ENCODE measurements around the gene PIGT.

DNA sequence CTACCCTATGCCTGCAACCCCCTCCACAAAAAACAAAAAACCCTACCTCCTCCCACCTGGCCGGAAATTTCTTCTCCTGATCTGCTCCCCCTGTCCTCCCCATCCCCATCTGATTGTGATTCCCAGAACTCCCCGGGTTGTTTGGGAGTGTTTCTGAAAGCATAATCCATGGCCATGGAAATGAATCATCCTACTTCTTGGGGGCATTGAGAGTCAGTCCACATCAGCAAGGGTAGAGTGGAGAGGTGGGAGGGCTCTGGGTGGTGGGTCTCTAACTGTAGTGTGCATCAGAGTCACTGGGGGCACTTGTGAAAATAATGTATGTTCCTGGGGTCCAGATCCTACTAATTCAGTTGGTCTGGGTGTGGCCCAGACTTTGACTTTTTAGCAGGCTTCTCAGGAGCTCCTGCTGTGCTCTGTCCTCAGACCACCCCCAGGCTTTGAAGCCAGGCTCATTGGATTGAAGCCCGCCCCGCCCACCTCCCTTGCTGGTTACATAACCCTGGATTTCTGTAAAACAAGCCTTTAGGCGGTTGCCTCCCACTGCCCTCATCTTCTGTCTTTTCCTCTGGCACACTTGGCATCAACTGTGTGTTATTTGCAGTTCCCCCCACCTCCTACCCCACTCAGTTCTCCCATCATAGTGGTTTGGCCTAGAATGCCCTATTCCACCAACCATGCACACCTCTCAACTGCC, 10.5 kb downstream of the PIGT start:
- no peak for TF ChIP-seq EZH2 (IDR thresholded peaks at IDR 0.05; ENCODE audit: low read depth)
- TF ChIP-seq, protein P1, sequence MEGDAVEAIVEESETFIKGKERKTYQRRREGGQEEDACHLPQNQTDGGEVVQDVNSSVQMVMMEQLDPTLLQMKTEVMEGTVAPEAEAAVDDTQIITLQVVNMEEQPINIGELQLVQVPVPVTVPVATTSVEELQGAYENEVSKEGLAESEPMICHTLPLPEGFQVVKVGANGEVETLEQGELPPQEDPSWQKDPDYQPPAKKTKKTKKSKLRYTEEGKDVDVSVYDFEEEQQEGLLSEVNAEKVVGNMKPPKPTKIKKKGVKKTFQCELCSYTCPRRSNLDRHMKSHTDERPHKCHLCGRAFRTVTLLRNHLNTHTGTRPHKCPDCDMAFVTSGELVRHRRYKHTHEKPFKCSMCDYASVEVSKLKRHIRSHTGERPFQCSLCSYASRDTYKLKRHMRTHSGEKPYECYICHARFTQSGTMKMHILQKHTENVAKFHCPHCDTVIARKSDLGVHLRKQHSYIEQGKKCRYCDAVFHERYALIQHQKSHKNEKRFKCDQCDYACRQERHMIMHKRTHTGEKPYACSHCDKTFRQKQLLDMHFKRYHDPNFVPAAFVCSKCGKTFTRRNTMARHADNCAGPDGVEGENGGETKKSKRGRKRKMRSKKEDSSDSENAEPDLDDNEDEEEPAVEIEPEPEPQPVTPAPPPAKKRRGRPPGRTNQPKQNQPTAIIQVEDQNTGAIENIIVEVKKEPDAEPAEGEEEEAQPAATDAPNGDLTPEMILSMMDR (conservative IDR thresholded peaks at IDR 0.05) = no peak
